Activated T-cell treated with anti-CD3 and anti-CD28 coated beads for 24 hours (primary cell): ENCODE results near the gene SPSB4.

Source experiments
- DNase-seq: peaks from one replicate; pipeline ENCODE4 v3.0.0-alpha.2; 2020; ENCODE audit warnings: low read depth

Gene SPSB4

DNA sequence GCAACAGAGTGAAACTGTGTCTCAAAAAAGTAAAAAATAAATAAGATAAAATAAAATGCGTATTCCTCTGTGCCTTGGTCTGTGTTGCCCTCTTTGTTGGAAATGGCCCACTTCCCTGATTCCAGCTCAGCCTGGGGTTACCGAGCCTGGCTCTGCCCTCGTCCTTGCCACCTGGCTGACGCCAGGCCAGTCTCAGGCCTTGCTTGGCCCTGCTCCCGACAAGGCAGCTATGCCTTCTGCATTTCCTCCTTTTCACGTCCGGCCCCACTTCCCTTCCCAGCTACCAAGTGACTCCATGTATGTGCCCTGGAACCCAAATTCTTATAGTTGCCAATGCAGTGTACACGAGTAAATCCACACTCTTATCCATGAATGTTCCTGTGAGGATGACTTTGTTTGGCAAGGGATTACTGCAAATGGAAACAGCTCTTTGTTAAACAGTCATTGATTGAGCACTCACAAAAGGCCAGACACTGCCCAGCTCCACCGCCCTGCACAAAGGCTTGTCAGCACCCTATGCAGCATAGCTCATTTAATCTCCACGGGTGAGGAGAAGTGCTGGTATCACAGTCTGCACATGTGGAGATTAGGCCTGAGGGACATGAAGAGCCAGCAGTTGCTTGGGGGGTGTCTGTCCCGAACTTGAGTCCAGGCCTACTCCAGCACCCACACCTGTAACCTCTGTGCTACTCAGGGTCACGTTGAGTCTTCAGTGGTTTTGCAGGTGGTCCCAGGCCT lies 25.1 kb downstream of the SPSB4 start:
- DNase-seq: no peak

DNA sequence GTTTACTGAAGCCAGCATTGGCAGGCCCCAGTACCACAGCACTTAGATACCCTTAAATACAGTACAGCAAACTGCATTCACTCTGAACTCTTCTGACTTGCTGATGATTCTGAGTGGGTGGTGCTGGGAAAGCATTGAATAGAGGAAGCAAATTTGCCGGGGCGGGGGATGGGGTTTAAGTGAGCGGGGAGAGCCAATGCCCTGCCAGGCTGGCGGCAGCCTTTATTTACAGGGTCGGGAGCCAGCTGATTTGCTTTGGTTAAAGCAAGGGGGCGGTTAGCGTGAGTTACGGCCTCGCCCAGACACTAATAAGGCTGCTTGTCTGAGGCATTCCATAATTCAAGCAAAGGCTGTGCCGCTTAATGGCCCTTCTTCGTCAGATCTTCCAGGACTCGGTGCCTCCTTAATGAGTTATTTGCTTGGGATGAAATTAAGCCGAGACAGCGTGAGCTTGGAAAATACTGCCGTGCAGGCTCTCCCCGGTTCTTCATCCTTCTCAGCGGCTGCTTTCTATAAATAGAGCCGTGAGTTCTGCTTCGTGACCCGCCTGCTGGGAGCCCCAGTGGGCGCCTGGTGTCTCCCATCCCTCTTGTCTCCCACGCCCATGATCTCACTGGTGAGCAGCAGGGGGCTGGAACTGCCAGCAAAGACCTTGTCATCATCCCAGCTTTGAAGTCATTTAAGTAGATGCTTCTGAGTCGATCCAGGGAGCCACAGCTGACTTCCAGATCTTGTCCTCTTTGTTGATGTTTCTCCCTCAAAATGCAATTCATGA lies 25.8 kb downstream of the SPSB4 start:
- DNase-seq: no peak

GRCh38 chr3:141077631-141078030 lies 26.5 kb downstream of the SPSB4 start:
- DNase-seq: no peak

DNA sequence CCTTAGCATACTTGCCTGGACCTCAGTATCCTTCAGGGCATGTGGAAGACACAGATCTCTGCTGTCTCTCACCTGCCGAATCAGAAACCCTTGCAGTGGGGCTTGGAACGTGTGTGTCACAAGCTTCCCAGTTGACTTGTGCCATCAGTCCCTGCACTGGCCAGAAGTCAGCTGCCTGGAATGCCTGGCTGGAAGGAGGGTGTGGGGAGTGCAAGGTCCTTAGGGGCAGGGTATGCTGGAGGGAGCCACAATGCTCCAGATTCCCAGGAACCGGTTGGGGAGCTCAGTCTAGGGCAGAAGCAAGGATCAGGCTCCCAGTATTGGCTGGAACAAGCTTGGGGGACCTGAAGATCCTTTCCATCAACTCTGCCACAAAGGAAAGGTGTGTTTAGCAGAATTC lies 27.1 kb downstream of the SPSB4 start:
- no peak for DNase-seq

- DNase-seq: no peak
These were observed 29.3 kb downstream of the SPSB4 start for GRCh38 chr3:141080431-141080830.

GRCh38 chr3:141081141-141081795 lies 30.1 kb downstream of the SPSB4 start:
- DNase-seq: no peak

- no peak for DNase-seq
These were observed 30.9 kb downstream of the SPSB4 start for GRCh38 chr3:141082064-141082463.

DNA sequence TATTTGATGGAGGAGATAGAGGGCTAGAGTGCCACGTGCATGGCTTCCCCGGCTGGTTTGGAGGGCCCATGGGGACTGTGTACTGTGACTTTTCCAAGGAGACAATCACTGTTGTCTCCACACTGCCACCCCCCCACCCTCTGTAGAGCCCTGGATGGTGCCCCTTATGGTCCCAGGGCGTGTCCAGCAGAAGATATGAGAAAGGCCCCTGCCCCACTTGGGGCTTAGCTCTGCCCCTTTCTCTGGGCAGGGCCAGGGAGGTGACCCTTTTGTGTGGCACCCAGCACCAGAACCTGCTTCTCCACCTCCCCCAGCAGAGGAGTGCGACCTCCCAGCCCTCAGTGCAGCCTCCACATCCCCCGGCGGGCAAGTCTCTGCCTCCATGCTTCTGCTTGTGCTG lies 32.1 kb downstream of the SPSB4 start:
- no peak for DNase-seq

DNA sequence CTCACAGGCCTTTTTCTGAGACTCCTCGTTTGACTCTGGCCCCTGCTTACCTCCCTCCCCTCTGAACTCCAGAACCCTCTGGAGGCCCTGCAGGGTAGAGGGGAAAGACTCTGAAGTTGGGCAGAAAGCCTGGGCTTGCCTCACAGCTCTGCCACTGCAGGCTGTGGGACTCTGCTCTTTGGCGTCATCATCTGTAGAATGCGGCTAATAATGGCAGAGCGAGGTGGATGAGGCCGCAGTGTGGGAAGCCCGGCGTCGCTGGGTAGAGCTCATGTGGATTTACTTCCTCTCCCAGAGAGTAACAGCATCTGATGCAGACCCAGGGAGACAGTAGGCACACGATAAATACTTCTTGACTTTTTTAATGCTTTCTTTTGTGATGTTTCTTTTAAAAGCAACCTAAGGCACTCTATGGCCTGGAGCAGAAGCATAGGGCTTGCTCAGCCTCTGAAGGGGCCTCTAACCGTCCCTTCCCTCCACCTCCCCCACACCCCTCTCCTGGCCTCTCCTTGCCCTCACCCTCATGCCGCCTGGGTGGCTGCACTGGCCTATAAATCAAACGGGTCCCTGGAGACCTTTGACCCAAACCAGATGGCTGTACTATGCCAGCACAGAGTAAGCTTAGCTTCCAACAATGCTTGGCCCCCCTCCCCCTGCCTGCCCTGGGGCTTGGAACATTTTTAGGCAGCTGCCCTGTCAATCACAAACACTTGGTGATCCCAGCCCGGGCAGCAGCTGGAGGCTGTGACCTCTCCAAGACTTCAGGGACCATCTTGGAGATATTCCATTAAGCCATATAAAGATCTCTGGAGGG lies 32.9 kb downstream of the SPSB4 start:
- DNase-seq: no peak

DNA sequence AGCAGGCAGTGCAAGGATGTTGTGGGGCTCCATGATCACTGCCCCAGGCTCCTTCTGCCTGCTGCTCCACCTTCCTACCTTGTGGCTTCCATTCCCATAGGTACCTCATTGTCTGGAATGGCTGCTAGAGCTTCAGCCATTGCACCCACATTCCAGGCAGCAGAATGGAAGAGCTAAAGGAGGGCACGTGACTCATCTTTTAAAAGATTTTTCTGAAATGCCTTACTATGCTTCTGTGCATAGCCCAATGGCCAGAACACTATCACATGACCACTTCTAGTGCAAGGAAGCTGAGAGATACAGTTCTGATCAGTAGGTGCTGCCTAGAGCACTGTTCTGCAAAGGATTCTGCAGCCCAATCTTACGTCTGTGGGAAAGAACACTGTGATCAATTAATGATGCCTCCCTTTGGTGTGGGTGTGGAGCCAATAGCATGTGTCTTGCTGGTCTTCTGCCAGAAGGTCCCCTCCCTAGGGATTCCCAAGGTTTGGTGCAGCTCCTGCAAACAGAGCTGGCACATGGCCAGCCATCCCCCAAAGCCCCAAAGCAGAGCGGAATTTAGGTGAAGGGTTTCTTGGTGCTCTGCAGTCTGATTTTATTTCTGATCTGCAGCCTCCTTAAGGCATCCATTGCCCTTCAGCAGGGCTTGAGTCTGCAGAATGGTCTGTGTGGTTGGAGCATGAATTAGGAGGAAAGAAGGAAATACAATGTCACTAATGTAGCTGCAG lies 34.4 kb downstream of the SPSB4 start:
- no peak for DNase-seq

DNA sequence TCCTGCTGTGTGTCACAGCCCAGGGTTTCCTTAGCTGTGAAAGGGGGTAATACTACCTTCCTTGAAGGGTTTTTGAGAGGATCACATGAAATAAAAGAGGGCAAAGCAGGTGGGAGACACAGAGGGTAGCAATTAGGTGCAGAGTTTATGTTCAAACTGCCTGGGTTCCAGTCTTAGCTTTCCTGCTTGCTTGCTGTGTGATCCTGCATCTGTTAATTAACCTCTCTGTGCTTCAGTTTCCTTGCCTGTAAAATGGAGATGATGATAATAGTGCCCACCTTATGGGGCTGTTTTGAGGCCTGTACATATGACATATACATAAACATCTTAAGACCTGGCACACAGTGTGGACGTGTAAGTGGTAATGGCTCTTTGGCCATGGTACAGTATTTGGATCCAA lies 35.0 kb downstream of the SPSB4 start:
- DNase-seq: no peak

DNA sequence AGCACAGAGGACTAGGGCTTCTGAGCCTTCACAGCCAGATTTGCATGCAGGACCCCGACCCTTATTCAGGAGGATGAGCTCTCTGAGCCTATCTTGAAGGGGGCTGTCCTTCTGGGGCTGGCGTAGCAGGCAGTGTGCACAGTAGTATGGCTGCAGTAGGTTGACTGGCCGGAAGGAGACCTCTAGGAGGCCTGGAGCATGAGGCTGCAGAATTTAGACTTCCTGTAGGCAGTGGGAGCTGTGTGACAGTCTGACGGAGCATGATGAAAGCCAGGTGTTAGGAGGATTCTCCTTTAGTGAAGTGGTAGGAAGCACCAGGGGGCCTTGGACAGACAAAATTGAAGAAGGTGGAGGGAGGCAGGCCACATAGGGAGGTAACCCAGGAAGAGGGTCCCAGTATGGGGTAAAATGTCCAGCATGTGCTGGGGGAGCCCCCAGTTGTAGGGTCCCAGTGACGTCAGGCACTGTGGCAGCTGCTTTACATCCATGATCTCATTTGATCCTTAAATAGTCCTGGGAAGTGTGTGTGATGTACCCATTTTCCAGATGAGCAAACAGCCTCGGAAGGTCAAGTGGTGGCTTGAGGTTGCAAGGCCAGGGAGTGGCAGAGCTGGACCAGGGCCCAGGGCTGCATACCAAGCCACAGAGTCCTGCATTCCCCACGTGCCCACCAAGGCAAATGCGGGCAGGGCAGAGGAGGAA lies 36.1 kb downstream of the SPSB4 start:
- no peak for DNase-seq

DNA sequence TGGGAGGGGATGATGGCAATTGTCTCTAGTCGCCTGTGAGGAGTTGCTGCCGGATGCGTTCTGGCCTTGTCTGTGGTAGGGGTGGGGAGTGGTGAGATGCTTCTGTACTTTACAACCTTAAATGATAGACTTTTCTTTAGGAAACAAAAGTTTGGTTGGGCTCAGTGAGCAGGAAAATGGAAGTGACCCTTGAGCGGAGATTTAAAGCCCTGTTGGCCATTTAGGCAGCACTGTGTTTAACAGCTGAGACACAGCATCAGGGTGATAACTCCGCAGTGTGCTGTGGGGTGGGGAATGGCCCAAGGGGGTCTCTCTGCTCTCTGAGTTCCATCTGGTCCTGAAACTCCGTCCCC lies 36.6 kb downstream of the SPSB4 start:
- DNase-seq: no peak

- DNase-seq: no peak
These were observed 38.4 kb downstream of the SPSB4 start for GRCh38 chr3:141089339-141090152.

DNA sequence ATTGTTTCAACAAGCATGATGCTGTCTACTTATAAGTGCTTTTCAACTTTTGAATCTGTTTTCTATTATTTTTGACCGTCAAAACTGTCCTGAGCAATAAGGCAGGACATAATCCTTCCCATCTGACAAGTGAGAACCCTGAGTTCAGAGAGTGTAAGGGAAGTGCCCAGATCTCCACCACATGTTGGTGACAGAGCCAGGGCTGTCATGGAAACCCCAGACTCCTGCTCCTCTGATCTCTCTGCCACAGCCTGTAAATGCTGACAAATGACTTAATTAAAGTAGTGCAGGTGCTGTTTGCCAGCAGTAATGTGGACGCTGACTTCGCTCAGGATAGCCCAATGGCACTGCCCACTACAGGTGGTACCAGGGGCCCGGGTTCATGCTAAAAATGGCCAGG lies 40.3 kb downstream of the SPSB4 start:
- no peak for DNase-seq

DNA sequence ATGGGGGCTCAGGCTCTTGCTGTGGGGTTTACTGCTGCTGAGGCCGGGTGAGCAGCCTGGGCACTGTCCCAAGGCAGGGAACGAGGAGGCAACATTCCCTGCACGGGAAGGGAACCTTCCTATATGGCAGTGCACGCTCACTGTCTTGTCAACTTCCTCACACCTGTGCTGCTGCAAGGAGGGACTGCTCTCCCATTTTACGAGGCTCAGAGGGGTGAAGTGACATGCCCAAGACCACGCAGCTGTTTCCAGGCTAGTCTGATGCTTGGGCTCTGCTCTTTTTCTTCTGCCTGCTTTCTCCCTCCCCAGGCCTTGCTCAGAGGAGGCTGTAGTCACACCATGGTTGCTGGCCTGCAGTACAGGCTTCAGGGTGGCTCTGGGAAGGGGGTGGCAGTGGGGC lies 41.5 kb downstream of the SPSB4 start:
- no peak for DNase-seq

- no peak for DNase-seq
These were observed 42.2 kb downstream of the SPSB4 start for GRCh38 chr3:141093397-141093796.

DNA sequence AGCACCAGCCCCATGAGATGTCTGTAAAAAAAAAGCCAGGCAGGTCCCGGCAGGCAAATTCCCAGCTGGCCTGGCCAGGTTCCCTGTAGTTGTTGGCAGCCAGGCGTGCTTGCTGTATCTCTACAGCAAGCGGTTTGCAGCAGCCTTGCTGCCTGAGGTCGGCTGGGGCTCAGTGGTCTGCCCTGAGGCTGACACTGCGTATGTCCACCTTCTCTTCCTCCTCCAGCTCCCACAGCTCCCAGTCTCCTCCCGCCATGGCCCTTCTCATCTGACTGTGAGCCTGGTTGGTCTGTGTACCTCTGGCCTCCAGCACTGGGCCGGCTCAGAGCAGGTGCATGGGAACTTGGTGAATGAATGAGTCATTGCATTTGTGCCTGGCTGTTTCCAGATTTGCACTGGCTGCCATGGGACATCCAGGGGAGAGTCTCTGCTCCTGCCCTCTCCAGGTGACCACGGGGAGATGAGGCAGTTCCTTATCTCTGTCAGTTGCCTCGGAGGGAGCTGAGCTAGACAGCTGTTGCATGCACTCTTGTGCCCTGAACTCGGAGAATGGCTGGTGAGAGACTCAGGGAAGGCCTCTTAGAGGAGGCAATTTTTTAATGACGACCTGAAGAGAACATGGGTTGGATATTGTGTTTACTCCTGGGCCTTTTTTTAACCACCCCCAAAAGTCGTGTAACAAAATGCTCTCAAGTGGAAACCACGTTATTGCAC lies 43.0 kb downstream of the SPSB4 start:
- no peak for DNase-seq

- DNase-seq: no peak
These were observed 43.8 kb downstream of the SPSB4 start for GRCh38 chr3:141094790-141095545.
